HL-60 (cell line): ENCODE results near the gene XPC.

Experiments used
- CTCF ChIP-seq: IDR thresholded peaks from one replicate; pipeline ENCODE4 v1.5.1; 2011; ENCODE audit warnings: low read length, control low read depth, inconsistent platforms; ENCODE audit not compliant: insufficient read depth
- GABPA ChIP-seq: IDR thresholded peaks from 2 replicates; pipeline ENCODE4 v1.6.1; 2012; ENCODE audit warnings: low read depth
- POLR2AphosphoS5 ChIP-seq: IDR thresholded peaks from 2 replicates; pipeline ENCODE4 v1.6.1; 2012; ENCODE audit warnings: low read depth
- REST ChIP-seq: IDR thresholded peaks from 2 replicates; pipeline ENCODE4 v1.6.1; 2012; ENCODE audit warnings: low read depth; ENCODE audit not compliant: insufficient replicate concordance
- SPI1 ChIP-seq: IDR thresholded peaks from 2 replicates; pipeline ENCODE4 v1.6.1; 2012; ENCODE audit warnings: low read depth, mild to moderate bottlenecking, borderline replicate concordance

DNA sequence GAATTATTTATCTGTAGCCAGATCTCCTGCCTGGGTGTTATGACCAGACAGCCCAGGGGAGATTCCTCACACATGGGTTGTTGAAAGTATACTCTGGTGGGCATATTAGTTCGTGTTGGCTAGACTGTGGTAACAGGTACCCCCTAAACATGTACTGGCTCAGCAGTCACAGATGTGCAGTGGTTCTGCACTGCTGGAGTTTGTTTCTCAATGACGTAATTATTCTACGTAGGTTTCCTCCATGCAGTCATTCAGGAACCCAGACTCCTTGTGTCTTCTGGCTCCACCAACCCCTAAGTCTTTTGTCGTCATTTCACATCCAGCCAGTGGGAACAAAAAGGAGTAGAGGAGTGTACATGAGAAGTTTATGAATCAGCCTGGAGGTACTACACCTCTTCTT is 16.5 kb upstream of the XPC start:
- no peak for TF ChIP-seq CTCF
- TF ChIP-seq REST, result no peak
- TF ChIP-seq POLR2AphosphoS5, result no peak
- no peak for TF ChIP-seq GABPA
- TF ChIP-seq SPI1, result no peak
